HepG2 (cell line): Measurements from ENCODE around the gene SURF2. TPM values are rescaled to one million over a fixed set of nuclear protein-coding genes. Genes with fewer than 3 reads are reported as not detected.

Source experiments
- CEBPB ChIP-seq: IDR thresholded peaks from 2 replicates; pipeline ENCODE4 v1.6.1; 2011; ENCODE audit warnings: low read depth, low read length, improper control_type of control experiment, borderline replicate concordance
- CHD2 ChIP-seq: IDR thresholded peaks from 2 replicates; pipeline ENCODE4 v1.6.1; 2011; ENCODE audit warnings: low read depth, low read length, improper control_type of control experiment
- DMAP1 ChIP-seq: IDR thresholded peaks from 2 replicates; pipeline ENCODE4 v1.6.1; 2016
- ESRRA ChIP-seq: sonication (generic); formaldehyde crosslinking; IDR thresholded peaks from 2 replicates; pipeline ENCODE4 v1.5.1; 2020; ENCODE audit warnings: mild to moderate bottlenecking, low read depth, missing genetic modification reagents
- FOSL2 ChIP-seq: sonication (generic); formaldehyde crosslinking; IDR thresholded peaks from 2 replicates; pipeline ENCODE4 v1.4.0; 2020; ENCODE audit warnings: missing genetic modification reagents
- GATAD1 ChIP-seq: IDR thresholded peaks from 2 replicates; pipeline ENCODE4 v1.6.1; 2016; ENCODE audit warnings: missing genetic modification reagents, missing compliant biosample characterization
- HDAC1 ChIP-seq: sonication (generic); formaldehyde crosslinking; IDR thresholded peaks from 2 replicates; pipeline ENCODE4 v1.5.1; 2020; ENCODE audit warnings: mild to moderate bottlenecking, missing genetic modification reagents
- IKZF5 ChIP-seq: IDR thresholded peaks from 2 replicates; pipeline ENCODE4 v1.6.1; 2018; ENCODE audit warnings: missing genetic modification reagents, mild to moderate bottlenecking, missing compliant biosample characterization
- MBNL3 ChIP-seq: fragments of 250-450 bp; sonication (Bioruptor Pico); conservative IDR thresholded peaks from 2 replicates; pipeline ENCODE4 v1.8.0; 2022; ENCODE audit warnings: mild to moderate bottlenecking, inconsistent platforms
- NR1H2 ChIP-seq: sonication (generic); formaldehyde crosslinking; IDR thresholded peaks from 2 replicates; pipeline ENCODE4 v1.8.1; 2022; ENCODE audit warnings: low read depth, missing genetic modification reagents, borderline replicate concordance
- PAF1 ChIP-seq: IDR thresholded peaks from 2 replicates; pipeline ENCODE4 v1.6.1; 2016; ENCODE audit warnings: missing genetic modification reagents, missing compliant biosample characterization
- SOX13 ChIP-seq, 3 experiments: fragments of 450-650 bp in 1 of 3; sonication (generic) in 1 of 3; formaldehyde crosslinking in 1 of 3; IDR thresholded peaks in 2 of 3; conservative IDR thresholded peaks in 1 of 3; 2 replicates each; pipeline versions ENCODE4 v1.5.0 to v1.6.1; 2016 to 2020; ENCODE audit warnings: antibody characterized with exemption in 1 of 3, mild to moderate bottlenecking in 1 of 3, missing compliant biosample characterization in 1 of 3, missing genetic modification reagents in 1 of 3, moderate library complexity in 1 of 3
- ZBTB39 ChIP-seq: sonication (generic); formaldehyde crosslinking; IDR thresholded peaks from 2 replicates; pipeline ENCODE4 v1.5.0; 2020; ENCODE audit warnings: missing genetic modification reagents
- ZNF574 ChIP-seq: sonication (generic); formaldehyde crosslinking; IDR thresholded peaks from 2 replicates; pipeline ENCODE4 v1.4.0; 2020; ENCODE audit warnings: missing genetic modification reagents
- ZNF672 ChIP-seq: sonication (generic); formaldehyde crosslinking; IDR thresholded peaks from 2 replicates; pipeline ENCODE4 v1.8.1; 2022; ENCODE audit warnings: missing genetic modification reagents
- polyA plus RNA-seq, 8 experiments: library from polyadenylated mRNA; depleted of rRNA in 3 of 8; stranded (reverse) in 7 of 8; unstranded in 1 of 8; fragments of >200 nt; fragmentation: Illumina TruSeq in 4 of 8; extraction: Trizol in 4 of 8; gene quantifications; 2 replicates each; pipeline versions ENCODE4 v1.2.1 to v1.2.3, GENCODE V29; 2011 to 2016; ENCODE audit warnings: low read depth in 4 of 8, missing spikeins in 1 of 8, mixed read lengths in 1 of 8; ENCODE audit not compliant: insufficient read depth in 1 of 8
- total RNA-seq, 5 experiments: library from RNA; depleted of rRNA; stranded (reverse); fragments of >200 nt; fragmentation: Illumina TruSeq; extraction: Trizol; gene quantifications; 2 replicates each; pipeline ENCODE4 v1.2.3, GENCODE V29; 2016; ENCODE audit warnings: low read depth in 1 of 5
- TF ChIP-seq, protein P1 (sequence below): sonication (generic); formaldehyde crosslinking; IDR thresholded peaks from 2 replicates; pipeline ENCODE4 v1.5.1; 2020; ENCODE audit warnings: mild to moderate bottlenecking, missing genetic modification reagents, borderline replicate concordance
- TF ChIP-seq, protein P2 (sequence below): sonication (generic); formaldehyde crosslinking; IDR thresholded peaks from 2 replicates; pipeline ENCODE4 v1.4.0; 2020; ENCODE audit warnings: missing genetic modification reagents, borderline replicate concordance

SURF2 gene
- total and polyA plus RNA-seq, 2 of the 13 experiments (the other 11 are each of a cell fraction or from before 2014, with no cell fraction given) = 6.3 to 13.6 TPM

DNA sequence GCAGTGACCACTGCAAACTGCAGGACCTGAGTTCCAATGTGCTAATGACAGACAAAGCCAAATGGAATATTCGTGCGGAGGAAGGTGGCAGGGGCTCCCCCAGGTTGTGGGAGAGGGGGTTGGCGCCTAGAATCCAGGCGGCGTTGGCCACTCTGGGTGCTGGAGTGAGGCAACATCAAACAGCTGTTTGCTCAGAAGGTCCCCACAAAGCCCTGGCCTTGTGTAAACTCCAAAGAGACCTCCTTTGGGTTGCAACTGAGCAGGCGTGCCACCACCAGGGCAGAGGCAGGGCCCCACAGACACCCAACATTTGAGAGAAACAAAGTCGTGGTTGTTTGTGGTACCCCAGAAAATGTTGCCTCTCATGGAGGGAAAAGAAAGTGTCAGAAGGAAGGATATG lies 34.4 kb downstream of the SURF2 start (continued):
- TF ChIP-seq, protein P1, sequence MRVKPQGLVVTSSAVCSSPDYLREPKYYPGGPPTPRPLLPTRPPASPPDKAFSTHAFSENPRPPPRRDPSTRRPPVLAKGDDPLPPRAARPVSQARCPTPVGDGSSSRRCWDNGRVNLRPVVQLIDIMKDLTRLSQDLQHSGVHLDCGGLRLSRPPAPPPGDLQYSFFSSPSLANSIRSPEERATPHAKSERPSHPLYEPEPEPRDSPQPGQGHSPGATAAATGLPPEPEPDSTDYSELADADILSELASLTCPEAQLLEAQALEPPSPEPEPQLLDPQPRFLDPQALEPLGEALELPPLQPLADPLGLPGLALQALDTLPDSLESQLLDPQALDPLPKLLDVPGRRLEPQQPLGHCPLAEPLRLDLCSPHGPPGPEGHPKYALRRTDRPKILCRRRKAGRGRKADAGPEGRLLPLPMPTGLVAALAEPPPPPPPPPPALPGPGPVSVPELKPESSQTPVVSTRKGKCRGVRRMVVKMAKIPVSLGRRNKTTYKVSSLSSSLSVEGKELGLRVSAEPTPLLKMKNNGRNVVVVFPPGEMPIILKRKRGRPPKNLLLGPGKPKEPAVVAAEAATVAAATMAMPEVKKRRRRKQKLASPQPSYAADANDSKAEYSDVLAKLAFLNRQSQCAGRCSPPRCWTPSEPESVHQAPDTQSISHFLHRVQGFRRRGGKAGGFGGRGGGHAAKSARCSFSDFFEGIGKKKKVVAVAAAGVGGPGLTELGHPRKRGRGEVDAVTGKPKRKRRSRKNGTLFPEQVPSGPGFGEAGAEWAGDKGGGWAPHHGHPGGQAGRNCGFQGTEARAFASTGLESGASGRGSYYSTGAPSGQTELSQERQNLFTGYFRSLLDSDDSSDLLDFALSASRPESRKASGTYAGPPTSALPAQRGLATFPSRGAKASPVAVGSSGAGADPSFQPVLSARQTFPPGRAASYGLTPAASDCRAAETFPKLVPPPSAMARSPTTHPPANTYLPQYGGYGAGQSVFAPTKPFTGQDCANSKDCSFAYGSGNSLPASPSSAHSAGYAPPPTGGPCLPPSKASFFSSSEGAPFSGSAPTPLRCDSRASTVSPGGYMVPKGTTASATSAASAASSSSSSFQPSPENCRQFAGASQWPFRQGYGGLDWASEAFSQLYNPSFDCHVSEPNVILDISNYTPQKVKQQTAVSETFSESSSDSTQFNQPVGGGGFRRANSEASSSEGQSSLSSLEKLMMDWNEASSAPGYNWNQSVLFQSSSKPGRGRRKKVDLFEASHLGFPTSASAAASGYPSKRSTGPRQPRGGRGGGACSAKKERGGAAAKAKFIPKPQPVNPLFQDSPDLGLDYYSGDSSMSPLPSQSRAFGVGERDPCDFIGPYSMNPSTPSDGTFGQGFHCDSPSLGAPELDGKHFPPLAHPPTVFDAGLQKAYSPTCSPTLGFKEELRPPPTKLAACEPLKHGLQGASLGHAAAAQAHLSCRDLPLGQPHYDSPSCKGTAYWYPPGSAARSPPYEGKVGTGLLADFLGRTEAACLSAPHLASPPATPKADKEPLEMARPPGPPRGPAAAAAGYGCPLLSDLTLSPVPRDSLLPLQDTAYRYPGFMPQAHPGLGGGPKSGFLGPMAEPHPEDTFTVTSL (CRISPR knock-in tag) = no peak
- no peak for TF ChIP-seq IKZF5
- TF ChIP-seq ESRRA (CRISPR knock-in tag) = no peak
- TF ChIP-seq PAF1 (CRISPR knock-in tag) = no peak
- TF ChIP-seq CEBPB = peak; percentile 9; the same call in 1 of the 2 replicates
- no peak for TF ChIP-seq GATAD1 (CRISPR knock-in tag)
- TF ChIP-seq MBNL3 (CRISPR knock-in tag) = no peak
- TF ChIP-seq, protein P2, sequence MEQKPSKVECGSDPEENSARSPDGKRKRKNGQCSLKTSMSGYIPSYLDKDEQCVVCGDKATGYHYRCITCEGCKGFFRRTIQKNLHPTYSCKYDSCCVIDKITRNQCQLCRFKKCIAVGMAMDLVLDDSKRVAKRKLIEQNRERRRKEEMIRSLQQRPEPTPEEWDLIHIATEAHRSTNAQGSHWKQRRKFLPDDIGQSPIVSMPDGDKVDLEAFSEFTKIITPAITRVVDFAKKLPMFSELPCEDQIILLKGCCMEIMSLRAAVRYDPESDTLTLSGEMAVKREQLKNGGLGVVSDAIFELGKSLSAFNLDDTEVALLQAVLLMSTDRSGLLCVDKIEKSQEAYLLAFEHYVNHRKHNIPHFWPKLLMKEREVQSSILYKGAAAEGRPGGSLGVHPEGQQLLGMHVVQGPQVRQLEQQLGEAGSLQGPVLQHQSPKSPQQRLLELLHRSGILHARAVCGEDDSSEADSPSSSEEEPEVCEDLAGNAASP (CRISPR knock-in tag) = no peak
- no peak for TF ChIP-seq SOX13 (IDR thresholded peaks at IDR 0.05)
- TF ChIP-seq SOX13 (CRISPR knock-in tag; conservative IDR thresholded peaks at IDR 0.05 in 1 of 2, IDR thresholded peaks at IDR 0.05 in 1 of 2) = peak in 1 of 2 experiments; percentile 19; a peak in 1 of 4 replicates
- 0 out of 2 replicates have a peak, but pooled peaks have one; percentile 69 for TF ChIP-seq ZBTB39 (CRISPR knock-in tag)
- no peak for TF ChIP-seq NR1H2 (CRISPR knock-in tag)
- TF ChIP-seq DMAP1 (CRISPR knock-in tag) = no peak
- no peak for TF ChIP-seq HDAC1 (CRISPR knock-in tag)
- no peak for TF ChIP-seq FOSL2 (CRISPR knock-in tag)
- no peak for TF ChIP-seq CHD2
- TF ChIP-seq ZNF672 (CRISPR knock-in tag) = no peak
- no peak for TF ChIP-seq ZNF574 (CRISPR knock-in tag)
